CD4-positive, alpha-beta T cell treated with Interleukin-6 for 4 hours (primary cell): ENCODE data around the gene SUDS3.

ENCODE experiments used
- DNase-seq: peaks from one replicate; pipeline ENCODE4 v3.0.0-alpha.2; 2020; ENCODE audit warnings: mixed read lengths

SUDS3 gene

GRCh38 chr12:118456741-118457140 is 80.4 kb downstream of the SUDS3 start:
- DNase-seq = no peak

GRCh38 chr12:118459110-118459509 is 82.8 kb downstream of the SUDS3 start:
- DNase-seq = no peak

GRCh38 chr12:118463677-118464076 is 87.3 kb downstream of the SUDS3 start:
- no peak for DNase-seq

GRCh38 chr12:118465706-118466105 is 89.4 kb downstream of the SUDS3 start:
- no peak for DNase-seq
